NCI-H2081 (cell line): Measurements from ENCODE around the gene ADAM11.

ENCODE experiments used
- DNase-seq, 2 experiments: peaks; one replicate each; lab custom pipeline; 2025; lab: John Stamatoyannopoulos, UW

Gene ADAM11

GRCh38 chr17:44757045-44757917 lies 1.5 kb upstream of the ADAM11 start:
- no peak for DNase-seq

GRCh38 chr17:44757918-44758413 lies 822 bp upstream of the ADAM11 start:
- DNase-seq = no peak

GRCh38 chr17:44759086-44759915 lies 513 bp downstream of the ADAM11 start:
- DNase-seq = peak in 1 of 2 experiments; percentile 29

GRCh38 chr17:44759916-44760243 lies 1.1 kb downstream of the ADAM11 start:
- no peak for DNase-seq

GRCh38 chr17:44760474-44761308 lies 1.9 kb downstream of the ADAM11 start:
- no peak for DNase-seq

- DNase-seq = no peak
Measured at GRCh38 chr17:44761932-44762810, 3.4 kb downstream of the ADAM11 start.

GRCh38 chr17:44763170-44763569 lies 4.4 kb downstream of the ADAM11 start:
- DNase-seq = no peak

- no peak for DNase-seq
Measured at GRCh38 chr17:44765965-44766364, 7.2 kb downstream of the ADAM11 start.

- DNase-seq = no peak
Measured at GRCh38 chr17:44766409-44767038, 7.7 kb downstream of the ADAM11 start.

GRCh38 chr17:44767493-44767892 lies 8.7 kb downstream of the ADAM11 start:
- no peak for DNase-seq

- no peak for DNase-seq
Measured at GRCh38 chr17:44768505-44769142, 9.8 kb downstream of the ADAM11 start.

GRCh38 chr17:44769230-44769629 lies 10.4 kb downstream of the ADAM11 start:
- no peak for DNase-seq

- DNase-seq = no peak
Measured at GRCh38 chr17:44769647-44770084, 10.9 kb downstream of the ADAM11 start.

GRCh38 chr17:44770166-44770925 lies 11.6 kb downstream of the ADAM11 start:
- DNase-seq = no peak

GRCh38 chr17:44772308-44773045 lies 13.7 kb downstream of the ADAM11 start:
- DNase-seq = no peak

GRCh38 chr17:44773140-44773539 lies 14.4 kb downstream of the ADAM11 start:
- no peak for DNase-seq

GRCh38 chr17:44774271-44775135 lies 15.7 kb downstream of the ADAM11 start:
- DNase-seq = peak; percentile 84 to 91
